H9 (cell line): Measurements from ENCODE around the gene VSIG10L. TPM values are rescaled to one million over a fixed set of nuclear protein-coding genes. Genes with fewer than 3 reads are reported as not detected.

Experiments
- DNase-seq: peaks from one replicate; pipeline ENCODE4 v3.0.0-alpha.2; 2017
- H2AFZ ChIP-seq: one replicate; pipeline ENCODE4 v1.6.1; 2013; ENCODE audit warnings: mild to moderate bottlenecking, low read length, control low read depth, moderate library complexity
- H2AK5ac ChIP-seq: 2 replicates; pipeline ENCODE4 v1.6.1; 2013; ENCODE audit warnings: low read length, control low read depth, mixed read lengths; ENCODE audit not compliant: insufficient read length
- H2BK120ac ChIP-seq: one replicate; pipeline ENCODE4 v1.6.1; 2013; ENCODE audit warnings: low read depth, mild to moderate bottlenecking, low read length, control low read depth, inconsistent platforms; ENCODE audit not compliant: poor library complexity, severe bottlenecking
- H2BK12ac ChIP-seq: 2 replicates; pipeline ENCODE4 v1.6.1; 2013; ENCODE audit warnings: low read length, control low read depth, mixed read lengths, low read depth; ENCODE audit not compliant: insufficient read length
- H2BK15ac ChIP-seq: 2 replicates; pipeline ENCODE4 v1.6.1; 2013; ENCODE audit warnings: low read depth, low read length, control low read depth
- H2BK20ac ChIP-seq: one replicate; pipeline ENCODE4 v1.6.1; 2013; ENCODE audit warnings: low read depth, mild to moderate bottlenecking, low read length, control low read depth, inconsistent platforms; ENCODE audit not compliant: poor library complexity, severe bottlenecking
- H2BK5ac ChIP-seq: 2 replicates; pipeline ENCODE4 v1.6.1; 2013; ENCODE audit warnings: low read length, control low read depth, mixed read lengths; ENCODE audit not compliant: insufficient read length
- H3K14ac ChIP-seq: 2 replicates; pipeline ENCODE4 v1.6.1; 2013; ENCODE audit warnings: low read length, control low read depth; ENCODE audit not compliant: insufficient read depth
- H3K18ac ChIP-seq: 2 replicates; pipeline ENCODE4 v1.6.1; 2013; ENCODE audit warnings: low read depth, mild to moderate bottlenecking, mixed read lengths, low read length, control low read depth; ENCODE audit not compliant: insufficient read length
- H3K23ac ChIP-seq: 2 replicates; pipeline ENCODE4 v1.6.1; 2013; ENCODE audit warnings: low read length, control low read depth, mixed read lengths, low read depth; ENCODE audit not compliant: insufficient read length
- H3K23me2 ChIP-seq: 2 replicates; pipeline ENCODE4 v1.6.1; 2013; ENCODE audit warnings: low read depth, mild to moderate bottlenecking, mixed read lengths, low read length, control low read depth; ENCODE audit not compliant: insufficient read length, poor library complexity, severe bottlenecking
- H3K27ac ChIP-seq: 2 replicates; pipeline ENCODE4 v1.5.1; 2013; ENCODE audit warnings: low read length, control low read depth, mixed read lengths, low read depth; ENCODE audit not compliant: insufficient read length
- H3K27me3 ChIP-seq: 2 replicates; pipeline ENCODE4 v1.6.1; 2013; ENCODE audit warnings: low read length, control low read depth, inconsistent platforms; ENCODE audit not compliant: insufficient read depth
- H3K4ac ChIP-seq: 2 replicates; pipeline ENCODE4 v1.6.1; 2013; ENCODE audit warnings: low read depth, mild to moderate bottlenecking, control low read depth, inconsistent platforms, low read length, moderate library complexity
- H3K4me1 ChIP-seq: 2 replicates; pipeline ENCODE4 v1.6.1; 2013; ENCODE audit warnings: low read length, control low read depth, inconsistent platforms; ENCODE audit not compliant: insufficient read depth
- H3K4me2 ChIP-seq: 2 replicates; pipeline ENCODE4 v1.6.1; 2013; ENCODE audit warnings: low read length, control low read depth, mixed read lengths; ENCODE audit not compliant: insufficient read length, insufficient read depth
- H3K56ac ChIP-seq: 2 replicates; pipeline ENCODE4 v1.6.1; 2013; ENCODE audit warnings: low read depth, mild to moderate bottlenecking, mixed read lengths, low read length, control low read depth; ENCODE audit not compliant: insufficient read length
- H3K79me1 ChIP-seq: 2 replicates; pipeline ENCODE4 v1.6.1; 2013; ENCODE audit warnings: low read depth, mild to moderate bottlenecking, moderate library complexity, low read length, control low read depth, inconsistent platforms; ENCODE audit not compliant: insufficient read depth, poor library complexity, severe bottlenecking
- H3K79me2 ChIP-seq: 2 replicates; pipeline ENCODE4 v1.6.1; 2013; ENCODE audit warnings: low read length, control low read depth, inconsistent platforms; ENCODE audit not compliant: insufficient read depth
- H3K9ac ChIP-seq: 2 replicates; pipeline ENCODE4 v1.6.1; 2013; ENCODE audit warnings: low read length, control low read depth, mixed read lengths; ENCODE audit not compliant: insufficient read length; ENCODE audit errors: extremely low read depth
- H3K9me3 ChIP-seq: one replicate; pipeline ENCODE4 v1.6.1; 2013; ENCODE audit warnings: low read depth, low read length, inconsistent platforms; ENCODE audit not compliant: control insufficient read depth
- H3T11ph ChIP-seq: one replicate; pipeline ENCODE4 v1.6.1; 2013; ENCODE audit warnings: mild to moderate bottlenecking, low read length, control low read depth, inconsistent platforms
- H4K20me1 ChIP-seq: one replicate; pipeline ENCODE4 v1.6.1; 2013; ENCODE audit not compliant: control insufficient read depth, insufficient read length, insufficient read depth
- H4K5ac ChIP-seq: 2 replicates; pipeline ENCODE4 v1.6.1; 2013; ENCODE audit warnings: low read depth, mild to moderate bottlenecking, mixed read lengths, low read length, control low read depth; ENCODE audit not compliant: insufficient read length
- H4K8ac ChIP-seq: replicated peaks from 2 replicates; pipeline ENCODE4 v1.6.1; 2013; ENCODE audit warnings: low read length, control low read depth, mixed read lengths, low read depth; ENCODE audit not compliant: insufficient read length
- H4K91ac ChIP-seq: 2 replicates; pipeline ENCODE4 v1.6.1; 2013; ENCODE audit warnings: low read depth, mild to moderate bottlenecking, moderate library complexity, mixed read lengths, low read length, control low read depth; ENCODE audit not compliant: insufficient read length
- H3K27ac Mint-ChIP-seq, 3 experiments: 2 replicates in 2 of 3; 3 replicates in 1 of 3; pipeline ENCODE4 v1.8.0; 2020 to 2021; ENCODE audit warnings: mixed read lengths in 3 of 3, mild to moderate bottlenecking in 1 of 3, moderate library complexity in 1 of 3
- H3K27me3 Mint-ChIP-seq: 2 replicates; pipeline ENCODE4 v1.8.0; 2021; ENCODE audit warnings: low read depth, mild to moderate bottlenecking, moderate library complexity, mixed read lengths
- H3K36me3 Mint-ChIP-seq, 3 experiments: 2 replicates in 2 of 3; 3 replicates in 1 of 3; pipeline ENCODE4 v1.8.0; 2020 to 2021; ENCODE audit warnings: low read depth in 3 of 3, mixed read lengths in 3 of 3; ENCODE audit not compliant: insufficient read depth in 1 of 3
- H3K4me1 Mint-ChIP-seq, 2 experiments: 2 replicates each; pipeline ENCODE4 v1.8.0; 2020; ENCODE audit warnings: mixed read lengths in 2 of 2
- H3K4me3 Mint-ChIP-seq, 2 experiments: 2 replicates in 1 of 2; 3 replicates in 1 of 2; pipeline ENCODE4 v1.8.0; 2020 to 2021; ENCODE audit warnings: mild to moderate bottlenecking in 2 of 2, mixed read lengths in 2 of 2, moderate library complexity in 1 of 2
- H3K9me3 Mint-ChIP-seq, 2 experiments: 2 replicates in 1 of 2; 3 replicates in 1 of 2; pipeline ENCODE4 v1.8.0; 2020; ENCODE audit warnings: mild to moderate bottlenecking in 2 of 2, mixed read lengths in 2 of 2, moderate library complexity in 1 of 2
- WGBS: extraction: QIAGEN DNeasy Blood & Tissue Kit; methylation state at CpG from one replicate; pipeline ENCODE4 v1.1.7; 2013; ENCODE audit warnings: missing lambda C conversion rate, low lambda C conversion rate, mixed read lengths; ENCODE audit not compliant: insufficient read length; ENCODE audit errors: extremely low coverage; 5-methylcytosine and 5-hydroxymethylcytosine counted together
- total RNA-seq: library from RNA; stranded (reverse); gene quantifications from 2 replicates; pipeline ENCODE4 v1.2.1, GENCODE V29; 2021
- TF ChIP-seq, protein P1 (sequence below): fragments of 200-600 bp; sonication (generic); conservative IDR thresholded peaks from 3 replicates; pipeline ENCODE4 v1.8.0; 2021; ENCODE audit warnings: antibody characterized with exemption, mild to moderate bottlenecking

VSIG10L gene
- total RNA-seq, 1 experiment from 2014 or later, result 5.6 TPM

GRCh38 chr19:51285682-51286081 lies 56.3 kb downstream of the VSIG10L start:
- Histone ChIP-seq H3K56ac (no peak overlapping the region), H3K14ac (no peak overlapping the region), H3K4ac (no peak overlapping the region), H3K23me2 (no peaks in the 10 kb centered on the region), H3T11ph (no peak overlapping the region), H4K20me1 (no peaks in the 10 kb centered on the region), H2AFZ (no peak overlapping the region), H3K4me1 (no peaks in the 10 kb centered on the region), H2BK12ac (no peak overlapping the region), H2BK120ac (no peak overlapping the region), H3K18ac (no peak overlapping the region), H3K27ac (no peak overlapping the region), H3K27me3 (no peaks in the 10 kb centered on the region), H2BK15ac (no peak overlapping the region), H2AK5ac (no peak overlapping the region), H3K23ac (no peak overlapping the region), H2BK20ac (no peak overlapping the region), H4K91ac (no peak overlapping the region), H3K79me1 (no peaks in the 10 kb centered on the region), H3K9ac (no peak overlapping the region), H3K79me2 (no peaks in the 10 kb centered on the region), H4K5ac (no peak overlapping the region), H3K4me2 (no peak overlapping the region), H4K8ac (no peak overlapping the region), H2BK5ac (no peak overlapping the region), H3K9me3 (no peaks in the 10 kb centered on the region)
- TF ChIP-seq, protein P1, sequence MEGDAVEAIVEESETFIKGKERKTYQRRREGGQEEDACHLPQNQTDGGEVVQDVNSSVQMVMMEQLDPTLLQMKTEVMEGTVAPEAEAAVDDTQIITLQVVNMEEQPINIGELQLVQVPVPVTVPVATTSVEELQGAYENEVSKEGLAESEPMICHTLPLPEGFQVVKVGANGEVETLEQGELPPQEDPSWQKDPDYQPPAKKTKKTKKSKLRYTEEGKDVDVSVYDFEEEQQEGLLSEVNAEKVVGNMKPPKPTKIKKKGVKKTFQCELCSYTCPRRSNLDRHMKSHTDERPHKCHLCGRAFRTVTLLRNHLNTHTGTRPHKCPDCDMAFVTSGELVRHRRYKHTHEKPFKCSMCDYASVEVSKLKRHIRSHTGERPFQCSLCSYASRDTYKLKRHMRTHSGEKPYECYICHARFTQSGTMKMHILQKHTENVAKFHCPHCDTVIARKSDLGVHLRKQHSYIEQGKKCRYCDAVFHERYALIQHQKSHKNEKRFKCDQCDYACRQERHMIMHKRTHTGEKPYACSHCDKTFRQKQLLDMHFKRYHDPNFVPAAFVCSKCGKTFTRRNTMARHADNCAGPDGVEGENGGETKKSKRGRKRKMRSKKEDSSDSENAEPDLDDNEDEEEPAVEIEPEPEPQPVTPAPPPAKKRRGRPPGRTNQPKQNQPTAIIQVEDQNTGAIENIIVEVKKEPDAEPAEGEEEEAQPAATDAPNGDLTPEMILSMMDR, result no peak
- no peak for DNase-seq
- WGBS, result no CpG with 5 or more reads among the region's 3 CpGs
- H3K9me3 Mint-ChIP-seq, result peaks cover 0 to 21% of the 10 kb centered on the region in 2 experiments; a peak in 3 of 5 replicates
- H3K27me3 Mint-ChIP-seq, result peaks cover 13% of the 10 kb centered on the region
- no peaks in the 10 kb centered on the region for H3K4me1 Mint-ChIP-seq
- no peak overlapping the region for H3K4me3 Mint-ChIP-seq
- H3K36me3 Mint-ChIP-seq, result peaks cover 0 to 2% (median 0%) of the 10 kb centered on the region in 3 experiments; a peak in 1 of 7 replicates
- no peak overlapping the region for H3K27ac Mint-ChIP-seq
